ENCODE data around the gene TEX264.

- TF ChIP-seq, protein P1, sequence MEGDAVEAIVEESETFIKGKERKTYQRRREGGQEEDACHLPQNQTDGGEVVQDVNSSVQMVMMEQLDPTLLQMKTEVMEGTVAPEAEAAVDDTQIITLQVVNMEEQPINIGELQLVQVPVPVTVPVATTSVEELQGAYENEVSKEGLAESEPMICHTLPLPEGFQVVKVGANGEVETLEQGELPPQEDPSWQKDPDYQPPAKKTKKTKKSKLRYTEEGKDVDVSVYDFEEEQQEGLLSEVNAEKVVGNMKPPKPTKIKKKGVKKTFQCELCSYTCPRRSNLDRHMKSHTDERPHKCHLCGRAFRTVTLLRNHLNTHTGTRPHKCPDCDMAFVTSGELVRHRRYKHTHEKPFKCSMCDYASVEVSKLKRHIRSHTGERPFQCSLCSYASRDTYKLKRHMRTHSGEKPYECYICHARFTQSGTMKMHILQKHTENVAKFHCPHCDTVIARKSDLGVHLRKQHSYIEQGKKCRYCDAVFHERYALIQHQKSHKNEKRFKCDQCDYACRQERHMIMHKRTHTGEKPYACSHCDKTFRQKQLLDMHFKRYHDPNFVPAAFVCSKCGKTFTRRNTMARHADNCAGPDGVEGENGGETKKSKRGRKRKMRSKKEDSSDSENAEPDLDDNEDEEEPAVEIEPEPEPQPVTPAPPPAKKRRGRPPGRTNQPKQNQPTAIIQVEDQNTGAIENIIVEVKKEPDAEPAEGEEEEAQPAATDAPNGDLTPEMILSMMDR (IDR thresholded peaks at IDR 0.05; ENCODE audit: poor library complexity): no peak
- TF ChIP-seq EZH2phosphoT487 (IDR thresholded peaks at IDR 0.05; ENCODE audit: low read depth, severe bottlenecking, unreplicated experiment) (no peak), EZH2 (IDR thresholded peaks at IDR 0.05; ENCODE audit: borderline replicate concordance) (no peak)
These were observed 15.0 kb downstream of the TEX264 start for GRCh38 chr3:51686056-51686455.
